HEK293T (cell line): ENCODE data around the gene CEP85L.
"Not testable (repeated sequence)": the region's sequence is repeated elsewhere in the genome, so short reads cannot be mapped to it uniquely, and the experiment has no call there.

Experiments used
- ARNT ChIP-seq: fragments of 450-650 bp; IDR thresholded peaks from 2 replicates; pipeline ENCODE4 v1.6.1; 2017; ENCODE audit warnings: mild to moderate bottlenecking
- BHLHE40 ChIP-seq: fragments of 450-650 bp; IDR thresholded peaks from 2 replicates; pipeline ENCODE4 v1.6.1; 2016; ENCODE audit warnings: mild to moderate bottlenecking, moderate library complexity, borderline replicate concordance
- CTBP1 ChIP-seq: fragments of 450-650 bp; IDR thresholded peaks from 2 replicates; pipeline ENCODE4 v1.6.1; 2016; ENCODE audit warnings: borderline replicate concordance
- ELF4 ChIP-seq: fragments of 450-650 bp; IDR thresholded peaks from 2 replicates; pipeline ENCODE4 v1.6.1; 2017; ENCODE audit warnings: antibody characterized with exemption
- FOXK2 ChIP-seq: fragments of 450-650 bp; IDR thresholded peaks from 2 replicates; pipeline ENCODE4 v1.6.1; 2016; ENCODE audit warnings: mild to moderate bottlenecking
- FOXM1 ChIP-seq: fragments of 450-650 bp; IDR thresholded peaks from 2 replicates; pipeline ENCODE4 v1.6.1; 2017; ENCODE audit warnings: mild to moderate bottlenecking, borderline replicate concordance
- HDGF ChIP-seq: fragments of 450-650 bp; IDR thresholded peaks from 2 replicates; pipeline ENCODE4 v1.6.1; 2017; ENCODE audit warnings: antibody characterized with exemption, borderline replicate concordance
- NFRKB ChIP-seq: fragments of 450-650 bp; IDR thresholded peaks from 2 replicates; pipeline ENCODE4 v1.6.1; 2016; ENCODE audit warnings: mild to moderate bottlenecking, moderate library complexity
- SUZ12 ChIP-seq: fragments of 450-650 bp; IDR thresholded peaks from 2 replicates; pipeline ENCODE4 v1.6.1; 2016; ENCODE audit warnings: mild to moderate bottlenecking
- TARDBP ChIP-seq: fragments of 450-650 bp; IDR thresholded peaks from 2 replicates; pipeline ENCODE4 v1.6.1; 2016

DNA sequence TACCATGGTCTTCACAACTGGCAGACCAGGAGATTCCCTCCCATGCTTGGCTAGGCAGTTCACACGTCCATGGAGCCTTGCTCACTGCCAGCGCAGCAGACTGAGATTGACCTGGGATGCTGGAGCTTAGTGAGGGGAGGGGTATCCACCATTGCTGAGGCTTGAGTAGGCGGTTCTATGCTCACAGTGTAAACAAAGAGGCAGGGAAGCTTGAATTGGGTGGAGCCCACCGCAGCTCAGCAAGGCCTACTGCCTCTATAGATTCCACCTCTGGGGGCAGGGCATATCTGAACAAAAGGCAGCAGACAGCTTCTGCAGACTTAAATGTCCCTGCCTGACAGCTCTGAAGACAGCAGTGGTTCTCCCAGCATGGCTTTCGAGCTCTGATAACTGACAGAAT is 230.1 kb downstream of the CEP85L start:
- TF ChIP-seq TARDBP, BHLHE40, CTBP1, ELF4, SUZ12, HDGF, NFRKB, FOXK2, ARNT, FOXM1: not testable (repeated sequence)
